Measurements from ENCODE around the gene TBC1D19. TPM values are rescaled to one million over a fixed set of nuclear protein-coding genes. Genes with fewer than 3 reads are reported as not detected.

Gene TBC1D19
- total and polyA plus RNA-seq, 2 experiments from 2014 or later = 7.9 to 21.9 TPM

DNA sequence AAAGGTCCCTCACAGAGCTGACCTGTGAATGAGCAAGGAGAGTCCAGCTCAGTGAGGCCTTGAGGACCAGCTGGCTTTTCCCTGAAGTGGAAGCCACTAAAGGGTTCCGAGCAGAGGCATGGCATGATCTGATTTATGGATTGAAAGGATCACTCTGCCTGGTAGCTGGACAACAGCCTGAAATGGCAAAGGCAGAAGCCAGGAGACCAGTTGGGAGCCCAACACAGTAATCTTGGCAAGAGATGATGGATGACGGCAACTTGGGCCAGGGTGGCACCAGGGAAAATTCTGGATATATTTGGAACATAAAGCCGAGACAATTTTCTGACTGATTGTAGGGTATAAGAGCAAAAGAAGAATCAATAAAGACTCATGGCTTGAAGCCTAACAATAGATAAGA, 207.5 kb downstream of the TBC1D19 start:
- no peaks in the 10 kb centered on the region for H3K36me3 ChIP-seq (replicated peaks; ENCODE audit: insufficient read depth, low read depth)
- no peaks in the 10 kb centered on the region for H3K9me3 ChIP-seq (ENCODE audit: low read depth)

GRCh38 chr4:26792639-26793038, 208.8 kb downstream of the TBC1D19 start:
- H3K36me3 ChIP-seq (replicated peaks; ENCODE audit: insufficient read depth, low read depth) = no peaks in the 10 kb centered on the region
- H3K4me3 ChIP-seq = no peak overlapping the region
- H3K9me3 ChIP-seq (ENCODE audit: low read depth) = no peaks in the 10 kb centered on the region
- no peaks in the 10 kb centered on the region for H3K27me3 ChIP-seq
- TF ChIP-seq EZH2 (IDR thresholded peaks at IDR 0.05; ENCODE audit: borderline replicate concordance) (no peak), CTCF (IDR thresholded peaks at IDR 0.05; ENCODE audit: poor library complexity) (no peak), EZH2phosphoT487 (IDR thresholded peaks at IDR 0.05; ENCODE audit: low read depth, severe bottlenecking, unreplicated experiment) (no peak)
- no peaks in the 10 kb centered on the region for H3K9me2 ChIP-seq (replicated peaks; ENCODE audit: insufficient read depth)
- H2AFZ ChIP-seq = no peak overlapping the region
- no peaks in the 10 kb centered on the region for H3K79me2 ChIP-seq
- no peak overlapping the region for H3K4me2 ChIP-seq
- H3K27ac ChIP-seq = no peak overlapping the region
- peaks cover 5% of the 10 kb centered on the region for H3K4me1 ChIP-seq (ENCODE audit: insufficient read depth)
- no peaks in the 10 kb centered on the region for H4K20me1 ChIP-seq (ENCODE audit: insufficient read depth, poor library complexity, severe bottlenecking)
- DNase-seq (ENCODE audit: low spot score) = no peak

More for the DNA sequence above, 207.5 kb downstream of the TBC1D19 start:
- no peaks in the 10 kb centered on the region for H3K9me2 ChIP-seq (replicated peaks; ENCODE audit: insufficient read depth)
- H3K4me1 ChIP-seq (ENCODE audit: insufficient read depth) = peaks cover 5% of the 10 kb centered on the region
- no peak for DNase-seq (ENCODE audit: low spot score)
- no peaks in the 10 kb centered on the region for H4K20me1 ChIP-seq (ENCODE audit: insufficient read depth, poor library complexity, severe bottlenecking)
- no peak overlapping the region for H3K4me2 ChIP-seq
- no peak overlapping the region for H2AFZ ChIP-seq
- no peaks in the 10 kb centered on the region for H3K27me3 ChIP-seq
- no peak overlapping the region for H3K4me3 ChIP-seq
- 97% methylated on average over 3 of the region's 3 CpGs for WGBS (ENCODE audit: low lambda C conversion rate, missing lambda C conversion rate)
- H3K27ac ChIP-seq = no peak overlapping the region
- H3K79me2 ChIP-seq = no peaks in the 10 kb centered on the region
- no peak for TF ChIP-seq CTCF (IDR thresholded peaks at IDR 0.05; ENCODE audit: poor library complexity)

DNA sequence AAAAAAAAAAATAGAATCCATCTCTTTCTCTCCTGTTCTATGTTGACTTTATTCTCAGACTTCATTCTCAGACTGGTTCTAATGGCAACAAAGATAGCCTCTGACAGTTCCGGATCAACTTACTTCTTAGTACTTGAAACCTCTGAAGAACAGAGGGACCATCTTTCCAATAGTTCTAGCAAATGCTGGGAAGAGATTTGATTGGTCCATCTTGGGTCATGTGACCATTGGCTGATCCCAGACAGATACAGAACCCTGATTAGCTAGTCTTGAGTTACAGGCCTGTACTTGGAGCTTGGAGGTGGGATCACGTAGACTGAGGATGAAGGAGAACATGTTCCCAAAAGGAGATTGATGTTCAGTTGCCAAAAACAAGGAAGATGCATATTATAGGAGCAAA, 209.9 kb downstream of the TBC1D19 start:
- Histone ChIP-seq H3K27ac (no peak overlapping the region), H3K9me2 (replicated peaks; ENCODE audit: insufficient read depth) (no peaks in the 10 kb centered on the region), H2AFZ (no peak overlapping the region), H3K79me2 (no peaks in the 10 kb centered on the region), H3K4me3 (no peak overlapping the region), H3K9me3 (ENCODE audit: low read depth) (no peaks in the 10 kb centered on the region), H3K27me3 (no peaks in the 10 kb centered on the region), H3K36me3 (replicated peaks; ENCODE audit: insufficient read depth, low read depth) (no peaks in the 10 kb centered on the region), H3K4me1 (ENCODE audit: insufficient read depth) (no peaks in the 10 kb centered on the region), H4K20me1 (ENCODE audit: insufficient read depth, poor library complexity, severe bottlenecking) (no peaks in the 10 kb centered on the region), H3K4me2 (no peak overlapping the region)
- TF ChIP-seq CTCF (IDR thresholded peaks at IDR 0.05; ENCODE audit: poor library complexity) (no peak), EZH2phosphoT487 (IDR thresholded peaks at IDR 0.05; ENCODE audit: low read depth, severe bottlenecking, unreplicated experiment) (no peak)
- 98% methylated on average over 2 of the region's 2 CpGs for WGBS (ENCODE audit: low lambda C conversion rate, missing lambda C conversion rate)
- no peak for DNase-seq (ENCODE audit: low spot score)

- Histone ChIP-seq H3K9me3 (ENCODE audit: low read depth) (no peaks in the 10 kb centered on the region), H3K27ac (no peak overlapping the region), H3K4me1 (ENCODE audit: insufficient read depth) (no peaks in the 10 kb centered on the region), H3K36me3 (replicated peaks; ENCODE audit: insufficient read depth, low read depth) (no peaks in the 10 kb centered on the region), H4K20me1 (ENCODE audit: insufficient read depth, poor library complexity, severe bottlenecking) (no peaks in the 10 kb centered on the region), H2AFZ (no peak overlapping the region), H3K27me3 (no peaks in the 10 kb centered on the region), H3K4me3 (no peak overlapping the region), H3K4me2 (no peak overlapping the region), H3K79me2 (no peaks in the 10 kb centered on the region), H3K9me2 (replicated peaks; ENCODE audit: insufficient read depth) (no peaks in the 10 kb centered on the region)
- 98% methylated on average over 3 of the region's 3 CpGs for WGBS (ENCODE audit: low lambda C conversion rate, missing lambda C conversion rate)
- no peak for DNase-seq (ENCODE audit: low spot score)
- TF ChIP-seq EZH2phosphoT487 (IDR thresholded peaks at IDR 0.05; ENCODE audit: low read depth, severe bottlenecking, unreplicated experiment) (no peak), EZH2 (IDR thresholded peaks at IDR 0.05; ENCODE audit: borderline replicate concordance) (no peak), CTCF (IDR thresholded peaks at IDR 0.05; ENCODE audit: poor library complexity) (no peak)
Observed at GRCh38 chr4:26796081-26796480, 212.2 kb downstream of the TBC1D19 start.

All from hepatocyte (in vitro differentiated cells).